DOHH2 (cell line): Measurements from ENCODE around the gene NCAM1.

ENCODE experiments used
- H3F3A ChIP-seq: fragments of 200-600 bp; sonication (generic), shearing (Covaris generic); 2 replicates; pipeline ENCODE4 v1.6.0; 2016; ENCODE audit warnings: antibody characterized with exemption, mild to moderate bottlenecking; ENCODE audit not compliant: control insufficient read depth, insufficient read depth
- H3K27ac ChIP-seq: fragments of 200-600 bp; sonication (generic); 2 replicates; pipeline ENCODE4 v1.5.1; 2014; ENCODE audit warnings: low read depth, mild to moderate bottlenecking, low read length, moderate library complexity
- H3K27me3 ChIP-seq: fragments of 200-600 bp; sonication (generic); 2 replicates; pipeline ENCODE4 v1.6.1; 2014; ENCODE audit warnings: mild to moderate bottlenecking, low read length, mixed read lengths; ENCODE audit not compliant: control insufficient read depth
- H3K36me3 ChIP-seq: fragments of 200-600 bp; sonication (generic); 2 replicates; pipeline ENCODE4 v1.6.1; 2014; ENCODE audit warnings: mild to moderate bottlenecking, low read length, moderate library complexity, mixed read lengths; ENCODE audit not compliant: control insufficient read depth
- H3K4me1 ChIP-seq: fragments of 200-600 bp; sonication (generic); 2 replicates; pipeline ENCODE4 v1.6.1; 2014; ENCODE audit warnings: mild to moderate bottlenecking, low read length, mixed read lengths; ENCODE audit not compliant: control insufficient read depth
- H3K4me2 ChIP-seq: fragments of 200-600 bp; sonication (generic); 2 replicates; pipeline ENCODE4 v1.6.0; 2014; ENCODE audit warnings: mild to moderate bottlenecking, low read length, moderate library complexity
- H3K4me3 ChIP-seq: fragments of 200-600 bp; sonication (generic); 2 replicates; pipeline ENCODE4 v1.5.1; 2014; ENCODE audit warnings: mild to moderate bottlenecking, low read length, mixed read lengths
- H3K79me2 ChIP-seq: fragments of 200-600 bp; sonication (generic); 2 replicates; pipeline ENCODE4 v1.6.1; 2014; ENCODE audit warnings: mild to moderate bottlenecking, low read length, mixed read lengths; ENCODE audit not compliant: control insufficient read depth
- H3K9me2 ChIP-seq: fragments of 200-600 bp; sonication (generic); replicated peaks from 2 replicates; pipeline ENCODE4 v1.6.1; 2014; ENCODE audit warnings: mild to moderate bottlenecking, low read length, mixed read lengths; ENCODE audit not compliant: control insufficient read depth
- H3K9me3 ChIP-seq: fragments of 200-600 bp; sonication (generic); 2 replicates; pipeline ENCODE4 v1.6.1; 2014; ENCODE audit warnings: antibody characterized with exemption, low read length, mixed read lengths; ENCODE audit not compliant: control insufficient read depth, insufficient read depth
- H4K20me1 ChIP-seq: fragments of 200-600 bp; sonication (generic); 2 replicates; pipeline ENCODE4 v1.6.0; 2014; ENCODE audit warnings: low read depth, mild to moderate bottlenecking, antibody characterized with exemption, low read length, moderate library complexity; ENCODE audit not compliant: control insufficient read depth, insufficient read depth
- EZH2phosphoT487 ChIP-seq: fragments of 200-600 bp; sonication (generic); IDR thresholded peaks from 2 replicates; pipeline ENCODE4 v1.6.1; 2017; ENCODE audit warnings: borderline replicate concordance, mild to moderate bottlenecking, antibody characterized with exemption, low read length, moderate library complexity, mixed read lengths
- TF ChIP-seq, protein P1 (sequence below): fragments of 200-600 bp; sonication (generic); IDR thresholded peaks from one replicate; pipeline ENCODE4 v1.5.1; 2014; ENCODE audit warnings: antibody characterized with exemption, mild to moderate bottlenecking, low read depth, low read length; ENCODE audit not compliant: poor library complexity, severe bottlenecking

Gene NCAM1

DNA sequence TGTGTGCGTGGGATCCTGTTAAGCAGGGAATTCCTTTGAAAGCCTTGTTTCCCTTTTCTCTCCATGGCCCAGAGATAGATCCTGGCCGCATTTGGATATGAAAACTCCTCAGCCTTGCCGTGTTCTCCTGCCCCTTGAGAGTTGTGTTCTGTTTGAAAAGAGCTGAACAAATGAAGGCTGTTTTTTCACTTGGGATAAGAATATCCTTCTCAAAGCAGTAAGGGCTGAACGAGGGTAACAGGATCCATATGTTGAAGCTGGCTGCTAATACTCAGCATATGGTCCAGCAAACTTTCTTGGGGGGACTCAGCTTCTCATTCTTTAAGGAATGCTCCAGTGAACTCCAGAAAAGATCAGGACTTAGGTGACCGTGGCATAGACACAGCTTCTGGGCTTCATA, 238.6 kb downstream of the NCAM1 start:
- H3K4me2 ChIP-seq, result no peak overlapping the region
- TF ChIP-seq EZH2phosphoT487, result no peak
- TF ChIP-seq, protein P1, sequence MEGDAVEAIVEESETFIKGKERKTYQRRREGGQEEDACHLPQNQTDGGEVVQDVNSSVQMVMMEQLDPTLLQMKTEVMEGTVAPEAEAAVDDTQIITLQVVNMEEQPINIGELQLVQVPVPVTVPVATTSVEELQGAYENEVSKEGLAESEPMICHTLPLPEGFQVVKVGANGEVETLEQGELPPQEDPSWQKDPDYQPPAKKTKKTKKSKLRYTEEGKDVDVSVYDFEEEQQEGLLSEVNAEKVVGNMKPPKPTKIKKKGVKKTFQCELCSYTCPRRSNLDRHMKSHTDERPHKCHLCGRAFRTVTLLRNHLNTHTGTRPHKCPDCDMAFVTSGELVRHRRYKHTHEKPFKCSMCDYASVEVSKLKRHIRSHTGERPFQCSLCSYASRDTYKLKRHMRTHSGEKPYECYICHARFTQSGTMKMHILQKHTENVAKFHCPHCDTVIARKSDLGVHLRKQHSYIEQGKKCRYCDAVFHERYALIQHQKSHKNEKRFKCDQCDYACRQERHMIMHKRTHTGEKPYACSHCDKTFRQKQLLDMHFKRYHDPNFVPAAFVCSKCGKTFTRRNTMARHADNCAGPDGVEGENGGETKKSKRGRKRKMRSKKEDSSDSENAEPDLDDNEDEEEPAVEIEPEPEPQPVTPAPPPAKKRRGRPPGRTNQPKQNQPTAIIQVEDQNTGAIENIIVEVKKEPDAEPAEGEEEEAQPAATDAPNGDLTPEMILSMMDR, result no peak
- no peaks in the 10 kb centered on the region for H3K4me1 ChIP-seq
- H3K9me3 ChIP-seq, result no peaks in the 10 kb centered on the region
- no peaks in the 10 kb centered on the region for H4K20me1 ChIP-seq
- H3K4me3 ChIP-seq, result no peak overlapping the region
- no peaks in the 10 kb centered on the region for H3F3A ChIP-seq
- no peaks in the 10 kb centered on the region for H3K27me3 ChIP-seq
- no peaks in the 10 kb centered on the region for H3K79me2 ChIP-seq
- H3K27ac ChIP-seq, result no peak overlapping the region
- no peaks in the 10 kb centered on the region for H3K9me2 ChIP-seq
- H3K36me3 ChIP-seq, result no peaks in the 10 kb centered on the region

DNA sequence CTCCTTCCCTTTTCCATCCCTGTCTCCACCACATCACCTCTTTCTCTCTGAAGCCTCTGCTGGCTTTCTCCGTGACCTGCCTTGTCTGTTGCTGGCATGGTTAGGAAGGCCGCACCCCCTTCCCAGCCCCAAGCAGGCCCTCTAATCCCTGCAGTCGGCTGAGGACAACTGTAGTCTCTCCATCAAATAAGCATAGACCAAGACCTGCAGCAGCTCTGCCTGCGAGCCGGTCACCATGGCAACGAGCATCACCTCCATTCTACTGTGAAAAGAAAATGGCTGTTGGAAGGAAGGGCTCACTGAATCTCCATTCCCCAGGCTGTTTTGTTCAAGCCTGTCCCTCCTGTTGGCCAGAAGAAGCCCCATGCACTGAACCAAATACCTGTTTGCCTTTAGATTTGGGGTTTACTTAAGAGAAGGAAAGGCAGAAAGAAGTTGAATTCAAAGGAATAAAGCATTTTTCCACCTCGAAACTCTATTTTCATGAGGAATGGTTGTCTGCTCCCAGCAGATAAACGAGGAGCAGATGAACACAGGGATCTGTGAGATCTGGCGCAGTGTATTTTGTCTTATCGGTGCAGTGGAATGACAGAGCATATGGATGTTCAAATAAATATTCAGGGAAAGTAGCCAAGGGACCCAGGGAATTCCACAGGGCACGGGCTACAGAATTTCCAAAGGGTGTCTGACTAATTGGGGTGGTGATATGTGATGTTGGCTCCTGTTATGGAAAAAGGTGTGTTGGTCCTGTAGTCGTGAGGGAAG, 240.0 kb downstream of the NCAM1 start:
- Histone ChIP-seq H3K27ac (no peak overlapping the region), H3K9me2 (no peaks in the 10 kb centered on the region), H3K27me3 (no peaks in the 10 kb centered on the region), H3K36me3 (no peaks in the 10 kb centered on the region), H4K20me1 (no peaks in the 10 kb centered on the region), H3K4me3 (no peak overlapping the region), H3K79me2 (no peaks in the 10 kb centered on the region), H3K9me3 (no peaks in the 10 kb centered on the region), H3K4me2 (no peak overlapping the region), H3K4me1 (no peaks in the 10 kb centered on the region), H3F3A (no peaks in the 10 kb centered on the region)
- TF ChIP-seq EZH2phosphoT487, result no peak
- TF ChIP-seq, protein P1, result no peak

DNA sequence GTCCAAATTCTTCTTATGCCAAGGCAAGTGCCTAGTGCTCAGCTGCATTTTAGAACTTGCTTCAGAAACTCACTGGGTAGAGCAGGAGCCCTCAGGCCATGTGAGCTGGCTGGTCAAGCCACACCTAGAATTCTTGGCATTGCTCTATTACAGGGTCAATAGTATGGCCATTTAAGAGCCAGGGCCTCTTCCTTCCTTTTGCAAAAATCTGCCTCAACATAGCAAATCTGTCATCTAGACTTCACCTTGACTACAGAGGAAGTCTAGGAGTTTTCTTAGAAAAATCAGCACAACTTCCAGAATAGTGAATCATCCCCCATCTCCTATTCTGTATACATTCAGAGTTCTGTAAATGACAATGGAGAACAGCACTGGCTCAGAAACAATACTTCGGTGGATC, 241.2 kb downstream of the NCAM1 start:
- TF ChIP-seq EZH2phosphoT487, result no peak
- TF ChIP-seq, protein P1, result no peak
- Histone ChIP-seq H3F3A (no peaks in the 10 kb centered on the region), H3K36me3 (no peaks in the 10 kb centered on the region), H3K27me3 (no peaks in the 10 kb centered on the region), H3K4me2 (no peak overlapping the region), H3K4me3 (no peak overlapping the region), H4K20me1 (no peaks in the 10 kb centered on the region), H3K79me2 (no peaks in the 10 kb centered on the region), H3K27ac (no peak overlapping the region), H3K9me3 (no peaks in the 10 kb centered on the region), H3K4me1 (no peaks in the 10 kb centered on the region), H3K9me2 (no peaks in the 10 kb centered on the region)
